Measurements from ENCODE around the gene IAPP.
"Not testable (repeated sequence)": the region's sequence is repeated elsewhere in the genome, so short reads cannot be mapped to it uniquely, and the experiment has no call there.

IAPP gene

GRCh38 chr12:21372602-21373001 is at the start of gene IAPP:
IAPP (plus strand) TSS chr12:21372902; CDS start chr12:21373352, 450 bp downstream.
- DNase-seq = no peak

- DNase-seq = no peak
Measured at GRCh38 chr12:21323736-21324135, 49.0 kb upstream of the IAPP start.

- DNase-seq = no peak
Measured at GRCh38 chr12:21324551-21324950, 48.2 kb upstream of the IAPP start.

GRCh38 chr12:21328578-21328977 is 44.1 kb upstream of the IAPP start:
- no peak for DNase-seq

- no peak for DNase-seq
Measured at GRCh38 chr12:21330682-21331253, 41.9 kb upstream of the IAPP start.

- DNase-seq = no peak
Measured at GRCh38 chr12:21334771-21335325, 37.9 kb upstream of the IAPP start, which contains the start of gene SLCO1A2. SLCO1A2 (minus strand) TSS chr12:21334917; CDS start chr12:21334647, 270 bp downstream.

- DNase-seq = no peak
Measured at GRCh38 chr12:21336656-21337055, 36.0 kb upstream of the IAPP start.

- no peak for DNase-seq
Measured at GRCh38 chr12:21337453-21337852, 35.2 kb upstream of the IAPP start.

- no peak for DNase-seq
Measured at GRCh38 chr12:21337959-21338744, 34.5 kb upstream of the IAPP start.

- no peak for DNase-seq
Measured at GRCh38 chr12:21339921-21340320, 32.8 kb upstream of the IAPP start.

- no peak for DNase-seq
Measured at GRCh38 chr12:21340403-21340802, 32.3 kb upstream of the IAPP start.

GRCh38 chr12:21341769-21342168 is 30.9 kb upstream of the IAPP start:
- no peak for DNase-seq

GRCh38 chr12:21343636-21344035 is 29.1 kb upstream of the IAPP start:
- DNase-seq = no peak

GRCh38 chr12:21346542-21347205 is 26.0 kb upstream of the IAPP start:
- DNase-seq = no peak

GRCh38 chr12:21350975-21351374 is 21.7 kb upstream of the IAPP start:
- DNase-seq = no peak

- DNase-seq = no peak
Measured at GRCh38 chr12:21353487-21353886, 19.2 kb upstream of the IAPP start.

- no peak for DNase-seq
Measured at GRCh38 chr12:21353948-21354347, 18.8 kb upstream of the IAPP start.

- DNase-seq = no peak
Measured at GRCh38 chr12:21354641-21355040, 18.1 kb upstream of the IAPP start.

GRCh38 chr12:21360632-21361031 is 12.1 kb upstream of the IAPP start:
- DNase-seq = not testable (repeated sequence)

- DNase-seq = no peak
Measured at GRCh38 chr12:21369141-21369980, 3.3 kb upstream of the IAPP start.

GRCh38 chr12:21370845-21371449 is 1.8 kb upstream of the IAPP start:
- no peak for DNase-seq

- DNase-seq = no peak
Measured at GRCh38 chr12:21379218-21379617, 6.5 kb downstream of the IAPP start.

Data from NCI-H1436 (cell line).